Nephron (organoid): ENCODE results near the gene BNIP1.

ENCODE experiments used
- H3K27ac Mint-ChIP-seq, 3 experiments: 2 replicates each; pipeline ENCODE4 v1.8.0; 2020; ENCODE audit warnings: mixed read lengths in 3 of 3, mild to moderate bottlenecking in 2 of 3, moderate library complexity in 1 of 3
- H3K27me3 Mint-ChIP-seq: 2 replicates; pipeline ENCODE4 v1.8.0; 2021; ENCODE audit warnings: low read depth, mild to moderate bottlenecking, moderate library complexity, mixed read lengths
- H3K36me3 Mint-ChIP-seq: 2 replicates; pipeline ENCODE4 v1.8.0; 2020; ENCODE audit warnings: low read depth, mixed read lengths
- H3K4me1 Mint-ChIP-seq: 2 replicates; pipeline ENCODE4 v1.8.0; 2020; ENCODE audit warnings: mixed read lengths
- H3K4me3 Mint-ChIP-seq, 3 experiments: 2 replicates each; pipeline ENCODE4 v1.8.0; 2020; ENCODE audit warnings: mild to moderate bottlenecking in 3 of 3, mixed read lengths in 3 of 3, moderate library complexity in 2 of 3
- H3K9me3 Mint-ChIP-seq: 2 replicates; pipeline ENCODE4 v1.8.0; 2020; ENCODE audit warnings: mixed read lengths
- CTCF ChIP-seq, 3 experiments: fragments of 200-600 bp; sonication (generic); IDR thresholded peaks; one replicate each; pipeline ENCODE4 v1.5.0; 2021; ENCODE audit warnings: antibody characterized with exemption in 3 of 3; ENCODE audit not compliant: unreplicated experiment in 3 of 3

Gene BNIP1

GRCh38 chr5:173205916-173206315 is 61.6 kb downstream of the BNIP1 start:
- Mint-ChIP-seq H3K4me3 (no peak overlapping the region), H3K36me3 (no peaks in the 10 kb centered on the region), H3K4me1 (no peaks in the 10 kb centered on the region), H3K9me3 (peaks cover 3% of the 10 kb centered on the region), H3K27ac (no peak overlapping the region), H3K27me3 (peaks cover 85% of the 10 kb centered on the region)
- TF ChIP-seq CTCF (IDR thresholded peaks at IDR 0.05; ENCODE audit: unreplicated experiment in 3 of 3) = no peak

GRCh38 chr5:173208296-173208695 is 64.0 kb downstream of the BNIP1 start:
- Mint-ChIP-seq H3K27me3 (peaks cover 78% of the 10 kb centered on the region), H3K9me3 (peaks cover 8% of the 10 kb centered on the region), H3K27ac (no peak overlapping the region), H3K4me1 (no peaks in the 10 kb centered on the region), H3K36me3 (no peaks in the 10 kb centered on the region), H3K4me3 (no peak overlapping the region)
- TF ChIP-seq CTCF (IDR thresholded peaks at IDR 0.05; ENCODE audit: unreplicated experiment in 3 of 3) = no peak

GRCh38 chr5:173210877-173211276 is 66.5 kb downstream of the BNIP1 start:
- no peaks in the 10 kb centered on the region for H3K4me1 Mint-ChIP-seq
- no peak overlapping the region for H3K4me3 Mint-ChIP-seq
- no peaks in the 10 kb centered on the region for H3K36me3 Mint-ChIP-seq
- peaks cover 5% of the 10 kb centered on the region for H3K9me3 Mint-ChIP-seq
- H3K27ac Mint-ChIP-seq = no peak overlapping the region
- no peak for TF ChIP-seq CTCF (IDR thresholded peaks at IDR 0.05; ENCODE audit: unreplicated experiment in 3 of 3)
- H3K27me3 Mint-ChIP-seq = peaks cover 73% of the 10 kb centered on the region

GRCh38 chr5:173211284-173211683 is 67.0 kb downstream of the BNIP1 start:
- Mint-ChIP-seq H3K4me1 (no peaks in the 10 kb centered on the region), H3K27ac (no peak overlapping the region), H3K9me3 (peaks cover 5% of the 10 kb centered on the region), H3K36me3 (no peaks in the 10 kb centered on the region), H3K27me3 (peaks cover 73% of the 10 kb centered on the region), H3K4me3 (no peak overlapping the region)
- no peak for TF ChIP-seq CTCF (IDR thresholded peaks at IDR 0.05; ENCODE audit: unreplicated experiment in 3 of 3)

- peaks cover 77% of the 10 kb centered on the region for H3K27me3 Mint-ChIP-seq
- H3K4me3 Mint-ChIP-seq = no peak overlapping the region
- H3K4me1 Mint-ChIP-seq = no peaks in the 10 kb centered on the region
- H3K27ac Mint-ChIP-seq = no peak overlapping the region
- TF ChIP-seq CTCF (IDR thresholded peaks at IDR 0.05; ENCODE audit: unreplicated experiment in 3 of 3) = no peak
- H3K36me3 Mint-ChIP-seq = no peaks in the 10 kb centered on the region
- peaks cover 5% of the 10 kb centered on the region for H3K9me3 Mint-ChIP-seq
These were observed 69.1 kb downstream of the BNIP1 start for GRCh38 chr5:173213236-173213933.
